Keratinocyte (primary cell): ENCODE measurements around the gene TBC1D16. TPM values are rescaled to one million over a fixed set of nuclear protein-coding genes. Genes with fewer than 3 reads are reported as not detected.

Source experiments
- DNase-seq: peaks from one replicate; pipeline ENCODE4 v3.0.0-alpha.2; 2011; ENCODE audit warnings: low read depth, missing footprints, low spot score
- FAIRE-seq: peaks from 2 replicates; lab custom pipeline; 2011; peaks lifted over from hg19 to GRCh38; lab: Jason Lieb, UNC
- H2AFZ ChIP-seq: 2 replicates; pipeline ENCODE4 v1.6.0; 2012; ENCODE audit warnings: low read length, control low read depth, inconsistent platforms; ENCODE audit not compliant: control insufficient read depth
- H3K27ac ChIP-seq: 2 replicates; pipeline ENCODE4 v1.5.1; 2011; ENCODE audit warnings: low read length; ENCODE audit not compliant: control insufficient read depth, insufficient read depth
- H3K27me3 ChIP-seq: 3 replicates; pipeline ENCODE4 v1.6.0; 2011; ENCODE audit warnings: low read length; ENCODE audit not compliant: control insufficient read depth, insufficient read depth; ENCODE audit errors: extremely low read depth
- H3K36me3 ChIP-seq, 2 experiments: 2 replicates in 1 of 2; 3 replicates in 1 of 2; pipeline ENCODE4 v1.5.1; 2011; ENCODE audit warnings: low read length in 2 of 2, mild to moderate bottlenecking in 1 of 2; ENCODE audit not compliant: control insufficient read depth in 2 of 2, insufficient read depth in 2 of 2; ENCODE audit errors: extremely low read depth in 1 of 2
- H3K4me1 ChIP-seq: 3 replicates; pipeline ENCODE4 v1.5.1; 2011; ENCODE audit warnings: low read length; ENCODE audit not compliant: control insufficient read depth, insufficient read depth; ENCODE audit errors: extremely low read depth
- H3K4me2 ChIP-seq: 3 replicates; pipeline ENCODE4 v1.6.0; 2011; ENCODE audit warnings: low read depth, low read length; ENCODE audit not compliant: control insufficient read depth, insufficient read depth; ENCODE audit errors: extremely low read depth
- H3K4me3 ChIP-seq, 3 experiments: fragments of 200-600 bp in 1 of 3; sonication (generic) in 1 of 3; 2 replicates in 2 of 3; 3 replicates in 1 of 3; pipeline ENCODE4 v1.5.1; 2011 to 2016; ENCODE audit warnings: low read length in 3 of 3, mild to moderate bottlenecking in 3 of 3, control low read depth in 2 of 3, inconsistent platforms in 1 of 3, low read depth in 1 of 3, mixed read lengths in 1 of 3, mixed run types in 1 of 3, moderate library complexity in 1 of 3; ENCODE audit not compliant: control insufficient read depth in 2 of 3, insufficient read depth in 2 of 3; ENCODE audit errors: extremely low read depth in 1 of 3
- H3K79me2 ChIP-seq: 2 replicates; pipeline ENCODE4 v1.6.0; 2012; ENCODE audit warnings: low read length; ENCODE audit not compliant: control insufficient read depth, insufficient read depth
- H3K9ac ChIP-seq: 3 replicates; pipeline ENCODE4 v1.6.0; 2011; ENCODE audit warnings: low read length; ENCODE audit not compliant: control insufficient read depth, insufficient read depth; ENCODE audit errors: extremely low read depth
- H3K9me1 ChIP-seq: 3 replicates; pipeline ENCODE4 v1.6.0; 2011; ENCODE audit warnings: low read length; ENCODE audit not compliant: control insufficient read depth, insufficient read depth; ENCODE audit errors: extremely low read depth
- H3K9me3 ChIP-seq: 2 replicates; pipeline ENCODE4 v1.5.1; 2012; ENCODE audit warnings: low read depth, low read length; ENCODE audit not compliant: control insufficient read depth
- H4K20me1 ChIP-seq: 3 replicates; pipeline ENCODE4 v1.6.0; 2011; ENCODE audit warnings: low read length; ENCODE audit not compliant: control insufficient read depth, insufficient read depth; ENCODE audit errors: extremely low read depth
- EZH2 ChIP-seq: IDR thresholded peaks from one replicate; pipeline ENCODE4 v1.6.1; 2012; ENCODE audit warnings: inconsistent platforms, mild to moderate bottlenecking, low read length, moderate library complexity
- dilution Hi-C: fragments of 300-500 bp; cut with MboI; formaldehyde crosslinking; loops from one replicate; pipeline ENCODE4 v1.7.0; 2020; ENCODE audit warnings: low sequenced_read_pairs; ENCODE audit not compliant: extremely low pct_ligation_motif_present
- polyA plus RNA-seq, 5 experiments: library from polyadenylated mRNA; depleted of rRNA in 3 of 5; stranded (reverse) in 3 of 5; stranded (forward) in 1 of 5; unstranded in 1 of 5; fragments of >200 nt; gene quantifications; 1 replicate in 1 of 5; 2 replicates in 3 of 5; 3 replicates in 1 of 5; pipeline versions ENCODE4 v1.2.1 to v1.2.3, GENCODE V29; 2011 to 2012; ENCODE audit warnings: missing spikeins in 2 of 5, low read depth in 1 of 5, low replicate concordance in 1 of 5
- TF ChIP-seq, protein P1 (sequence below), 3 experiments: IDR thresholded peaks in 1 of 3; conservative IDR thresholded peaks in 1 of 3; optimal IDR thresholded peaks in 1 of 3; 2 replicates in 2 of 3; 3 replicates in 1 of 3; pipeline versions ENCODE3 to v1.5.1; 2011; ENCODE audit warnings: low read length in 3 of 3, mild to moderate bottlenecking in 3 of 3, moderate library complexity in 2 of 3, control low read depth in 1 of 3, inconsistent platforms in 1 of 3; ENCODE audit not compliant: insufficient read depth in 2 of 3; ENCODE audit errors: extremely low read depth in 1 of 3

Gene TBC1D16
- polyA plus RNA-seq, 1 donor (not counting 4 experiments of a cell fraction or from before 2014, with no cell fraction given): 8.6 TPM

DNA sequence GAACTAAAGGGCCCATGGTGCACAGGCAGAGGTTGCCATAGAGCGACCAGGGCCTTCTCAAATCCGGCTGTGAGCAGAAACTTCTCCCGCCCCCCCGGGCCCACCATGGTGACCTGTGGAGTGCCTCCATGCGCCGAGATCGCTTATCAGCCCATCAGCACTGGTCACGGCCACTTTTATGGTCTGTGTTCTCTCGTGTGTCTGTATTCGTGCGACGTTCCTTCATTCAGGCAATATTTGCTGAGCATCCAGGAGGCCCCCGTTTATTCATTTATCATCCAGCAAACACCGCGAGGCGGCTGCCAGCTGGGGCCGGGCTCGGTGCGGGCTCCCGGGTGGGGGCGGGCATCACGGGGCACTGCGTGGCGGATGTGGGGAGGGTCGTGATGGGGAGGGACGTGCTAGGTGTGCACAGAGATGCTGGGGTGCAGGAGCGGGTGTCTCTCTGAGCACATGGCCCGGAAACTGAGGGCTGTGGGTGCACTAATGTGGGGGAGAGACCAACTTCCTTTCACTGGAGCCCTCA, 108.5 kb downstream of the TBC1D16 start:
- Histone ChIP-seq H3K9me1 (no peaks in the 10 kb centered on the region), H3K79me2 (no peaks in the 10 kb centered on the region), H3K36me3 (no peaks in the 10 kb centered on the region), H3K27ac (no peak overlapping the region), H3K27me3 (peaks cover 53% of the 10 kb centered on the region), H3K9ac (no peak overlapping the region), H3K4me3 (no peak overlapping the region), H3K4me1 (no peaks in the 10 kb centered on the region), H3K9me3 (no peaks in the 10 kb centered on the region), H4K20me1 (no peaks in the 10 kb centered on the region), H2AFZ (no peak overlapping the region), H3K4me2 (no peak overlapping the region)
- no peak for FAIRE-seq
- no peak for DNase-seq
- TF ChIP-seq EZH2: no peak
- TF ChIP-seq, protein P1, sequence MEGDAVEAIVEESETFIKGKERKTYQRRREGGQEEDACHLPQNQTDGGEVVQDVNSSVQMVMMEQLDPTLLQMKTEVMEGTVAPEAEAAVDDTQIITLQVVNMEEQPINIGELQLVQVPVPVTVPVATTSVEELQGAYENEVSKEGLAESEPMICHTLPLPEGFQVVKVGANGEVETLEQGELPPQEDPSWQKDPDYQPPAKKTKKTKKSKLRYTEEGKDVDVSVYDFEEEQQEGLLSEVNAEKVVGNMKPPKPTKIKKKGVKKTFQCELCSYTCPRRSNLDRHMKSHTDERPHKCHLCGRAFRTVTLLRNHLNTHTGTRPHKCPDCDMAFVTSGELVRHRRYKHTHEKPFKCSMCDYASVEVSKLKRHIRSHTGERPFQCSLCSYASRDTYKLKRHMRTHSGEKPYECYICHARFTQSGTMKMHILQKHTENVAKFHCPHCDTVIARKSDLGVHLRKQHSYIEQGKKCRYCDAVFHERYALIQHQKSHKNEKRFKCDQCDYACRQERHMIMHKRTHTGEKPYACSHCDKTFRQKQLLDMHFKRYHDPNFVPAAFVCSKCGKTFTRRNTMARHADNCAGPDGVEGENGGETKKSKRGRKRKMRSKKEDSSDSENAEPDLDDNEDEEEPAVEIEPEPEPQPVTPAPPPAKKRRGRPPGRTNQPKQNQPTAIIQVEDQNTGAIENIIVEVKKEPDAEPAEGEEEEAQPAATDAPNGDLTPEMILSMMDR (optimal IDR thresholded peaks at IDR 0.05 in 1 of 3, IDR thresholded peaks at IDR 0.05 in 1 of 3, conservative IDR thresholded peaks at IDR 0.05 in 1 of 3; ENCODE audit: extremely low read depth in 1 of 3, insufficient read depth in 2 of 3, low read length in 3 of 3): no peak
- dilution Hi-C loops: no loop called here

- FAIRE-seq: no peak
- TF ChIP-seq, protein P1 (optimal IDR thresholded peaks at IDR 0.05 in 1 of 3, IDR thresholded peaks at IDR 0.05 in 1 of 3, conservative IDR thresholded peaks at IDR 0.05 in 1 of 3; ENCODE audit: extremely low read depth in 1 of 3, insufficient read depth in 2 of 3, low read length in 3 of 3): no peak
- TF ChIP-seq EZH2: no peak
- no peak overlapping the region for H3K27ac ChIP-seq
- no peaks in the 10 kb centered on the region for H4K20me1 ChIP-seq
- no peaks in the 10 kb centered on the region for H3K36me3 ChIP-seq
- H3K9me3 ChIP-seq: no peaks in the 10 kb centered on the region
- no peak overlapping the region for H3K4me2 ChIP-seq
- dilution Hi-C loops: no loop called here
- no peaks in the 10 kb centered on the region for H3K4me1 ChIP-seq
- peaks cover 52% of the 10 kb centered on the region for H3K27me3 ChIP-seq
- H3K9ac ChIP-seq: no peak overlapping the region
- no peak overlapping the region for H2AFZ ChIP-seq
- H3K4me3 ChIP-seq: no peak overlapping the region
- no peak for DNase-seq
- no peaks in the 10 kb centered on the region for H3K79me2 ChIP-seq
- no peaks in the 10 kb centered on the region for H3K9me1 ChIP-seq
These were observed 109.0 kb downstream of the TBC1D16 start for GRCh38 chr17:79926605-79927135.
